Fibroblast of lung (primary cell): ENCODE measurements around the gene HOXC6. TPM values are rescaled to one million over a fixed set of nuclear protein-coding genes. Genes with fewer than 3 reads are reported as not detected.

Experiments used
- DNase-seq, 2 donors: peaks; one replicate each; pipeline versions ENCODE4 v3.0.0 to v3.0.0-alpha.2; 2010; ENCODE audit warnings: low read depth in 2 of 2
- H2AFZ ChIP-seq: 2 replicates; pipeline ENCODE4 v1.5.1; 2012; ENCODE audit warnings: low read length, control low read depth, inconsistent platforms
- H3K27ac ChIP-seq: 2 replicates; pipeline ENCODE4 v1.5.1; 2011; ENCODE audit warnings: low read length, control low read depth; ENCODE audit not compliant: insufficient read depth
- H3K27me3 ChIP-seq: 2 replicates; pipeline ENCODE4 v1.5.1; 2011; ENCODE audit warnings: mild to moderate bottlenecking, low read length; ENCODE audit not compliant: control insufficient read depth, insufficient read depth
- H3K36me3 ChIP-seq: 2 replicates; pipeline ENCODE4 v1.5.1; 2011; ENCODE audit warnings: low read length; ENCODE audit not compliant: control insufficient read depth, insufficient read depth
- H3K4me1 ChIP-seq: 2 replicates; pipeline ENCODE4 v1.5.1; 2011; ENCODE audit warnings: low read length; ENCODE audit not compliant: control insufficient read depth, insufficient read depth; ENCODE audit errors: extremely low read depth
- H3K4me2 ChIP-seq: 2 replicates; pipeline ENCODE4 v1.5.1; 2011; ENCODE audit warnings: low read length, control low read depth; ENCODE audit not compliant: insufficient read depth; ENCODE audit errors: extremely low read depth
- H3K4me3 ChIP-seq, 4 experiments: fragments of 200-600 bp in 1 of 4; sonication (generic) in 1 of 4; replicated peaks in 1 of 4; 2 replicates each; pipeline ENCODE4 v1.5.1; 2011 to 2016; ENCODE audit warnings: low read length in 4 of 4, low read depth in 3 of 4, mild to moderate bottlenecking in 3 of 4, control low read depth in 2 of 4, inconsistent platforms in 1 of 4, mixed read lengths in 1 of 4; ENCODE audit not compliant: insufficient read depth in 1 of 4; ENCODE audit errors: control extremely low read depth in 1 of 4
- H3K79me2 ChIP-seq: 2 replicates; pipeline ENCODE4 v1.5.1; 2012; ENCODE audit warnings: mild to moderate bottlenecking, low read length, inconsistent platforms; ENCODE audit not compliant: control insufficient read depth, insufficient read depth
- H3K9ac ChIP-seq: 2 replicates; pipeline ENCODE4 v1.5.1; 2011; ENCODE audit warnings: mild to moderate bottlenecking, low read length, control low read depth; ENCODE audit not compliant: insufficient read depth
- H3K9me3 ChIP-seq: 2 replicates; pipeline ENCODE4 v1.5.1; 2012; ENCODE audit warnings: low read depth, low read length; ENCODE audit not compliant: control insufficient read depth, insufficient read depth
- H4K20me1 ChIP-seq: 2 replicates; pipeline ENCODE4 v1.5.1; 2011; ENCODE audit warnings: low read length; ENCODE audit not compliant: control insufficient read depth, insufficient read depth; ENCODE audit errors: extremely low read depth
- CTCF ChIP-seq, 2 donors: IDR thresholded peaks in 1 of 2; conservative IDR thresholded peaks in 1 of 2; 1 replicate in 1 of 2; 2 replicates in 1 of 2; pipeline ENCODE4 v1.5.1; 2011 to 2012; ENCODE audit warnings: low read length in 2 of 2, control low read depth in 1 of 2, inconsistent platforms in 1 of 2, low read depth in 1 of 2, mild to moderate bottlenecking in 1 of 2
- EZH2 ChIP-seq: IDR thresholded peaks from 2 replicates; pipeline ENCODE4 v1.5.1; 2012; ENCODE audit warnings: low read length, control low read depth, mild to moderate bottlenecking; ENCODE audit errors: missing control alignments
- polyA plus RNA-seq, 2 donors: library from polyadenylated mRNA; depleted of rRNA in 1 of 2; stranded (reverse) in 1 of 2; unstranded in 1 of 2; fragments of >200 nt; gene quantifications; 2 replicates each; pipeline ENCODE4 v1.2.1, GENCODE V29; 2011 to 2012; ENCODE audit warnings: missing spikeins in 1 of 2
- total RNA-seq: library from RNA; depleted of rRNA; stranded (reverse); fragments of >200 nt; gene quantifications from 2 replicates; pipeline ENCODE4 v1.2.1, GENCODE V29; 2014

HOXC6 gene
- total and polyA plus RNA-seq, 2 donors (not counting 1 experiment from before 2014, with no cell fraction given) = 0.17 to 0.52 TPM

DNA sequence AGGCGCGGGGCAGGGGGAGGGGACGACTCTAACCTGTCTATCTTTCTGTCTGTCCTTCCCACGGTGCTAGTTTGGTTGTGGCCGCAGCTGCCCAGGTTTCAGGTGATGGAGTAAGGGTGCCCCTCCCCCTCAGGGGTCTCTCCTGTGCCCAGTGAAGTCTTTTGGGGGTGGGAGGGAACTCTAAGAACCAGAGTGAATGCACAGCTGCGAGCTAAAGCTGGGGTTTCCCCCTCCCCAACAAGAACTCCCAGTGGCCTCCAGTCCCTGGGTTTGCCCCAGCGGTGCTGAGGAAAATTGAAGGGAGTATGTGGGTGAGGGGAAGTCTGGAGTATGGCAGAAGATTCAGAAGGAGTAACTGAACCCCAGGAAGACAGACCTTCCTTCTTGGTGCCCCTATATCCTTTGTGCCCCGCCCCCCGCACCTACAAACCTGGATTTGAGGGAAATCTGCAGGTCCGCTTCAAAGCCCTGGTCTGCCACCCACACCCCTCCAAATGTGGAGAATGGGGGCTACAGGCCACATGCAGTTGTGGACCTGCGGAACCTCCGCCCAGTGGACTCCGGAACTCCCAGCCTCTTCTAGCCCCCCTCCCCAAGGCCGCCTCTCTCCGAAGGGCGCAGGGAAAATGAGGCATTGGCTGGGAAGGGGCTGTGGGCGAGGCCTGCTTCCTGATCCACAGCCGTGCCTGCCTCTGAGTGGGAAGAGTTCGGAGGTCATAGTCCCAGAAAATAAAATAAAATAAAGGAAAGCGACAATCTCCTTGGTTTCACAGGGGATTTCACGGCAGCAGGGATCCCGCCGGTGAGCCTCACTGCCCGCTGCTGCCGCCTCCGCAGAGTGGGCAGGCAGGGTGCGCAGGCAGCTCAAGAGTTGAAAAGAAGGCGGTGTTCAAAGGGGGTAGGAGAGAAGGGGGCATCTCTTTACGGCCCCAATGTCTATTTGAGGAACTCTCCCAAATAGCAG, 31.7 kb upstream of the HOXC6 start:
- H2AFZ ChIP-seq = no peak overlapping the region
- TF ChIP-seq EZH2 = no peak
- TF ChIP-seq CTCF (conservative IDR thresholded peaks at IDR 0.05 in 1 of 2, IDR thresholded peaks at IDR 0.05 in 1 of 2; ENCODE audit: low read depth in 1 of 2, low read length in 2 of 2) = no peak
- H3K27ac ChIP-seq = no peak overlapping the region
- H3K4me3 ChIP-seq = peak overlapping the region in 1 of 4 experiments; percentile 45
- H3K9me3 ChIP-seq = no peaks in the 10 kb centered on the region
- H3K4me1 ChIP-seq = no peaks in the 10 kb centered on the region
- no peak overlapping the region for H3K4me2 ChIP-seq
- H3K79me2 ChIP-seq = no peaks in the 10 kb centered on the region
- no peaks in the 10 kb centered on the region for H3K36me3 ChIP-seq
- no peak overlapping the region for H3K9ac ChIP-seq
- peaks cover 88% of the 10 kb centered on the region for H3K27me3 ChIP-seq
- no peak for DNase-seq
- no peaks in the 10 kb centered on the region for H4K20me1 ChIP-seq

DNA sequence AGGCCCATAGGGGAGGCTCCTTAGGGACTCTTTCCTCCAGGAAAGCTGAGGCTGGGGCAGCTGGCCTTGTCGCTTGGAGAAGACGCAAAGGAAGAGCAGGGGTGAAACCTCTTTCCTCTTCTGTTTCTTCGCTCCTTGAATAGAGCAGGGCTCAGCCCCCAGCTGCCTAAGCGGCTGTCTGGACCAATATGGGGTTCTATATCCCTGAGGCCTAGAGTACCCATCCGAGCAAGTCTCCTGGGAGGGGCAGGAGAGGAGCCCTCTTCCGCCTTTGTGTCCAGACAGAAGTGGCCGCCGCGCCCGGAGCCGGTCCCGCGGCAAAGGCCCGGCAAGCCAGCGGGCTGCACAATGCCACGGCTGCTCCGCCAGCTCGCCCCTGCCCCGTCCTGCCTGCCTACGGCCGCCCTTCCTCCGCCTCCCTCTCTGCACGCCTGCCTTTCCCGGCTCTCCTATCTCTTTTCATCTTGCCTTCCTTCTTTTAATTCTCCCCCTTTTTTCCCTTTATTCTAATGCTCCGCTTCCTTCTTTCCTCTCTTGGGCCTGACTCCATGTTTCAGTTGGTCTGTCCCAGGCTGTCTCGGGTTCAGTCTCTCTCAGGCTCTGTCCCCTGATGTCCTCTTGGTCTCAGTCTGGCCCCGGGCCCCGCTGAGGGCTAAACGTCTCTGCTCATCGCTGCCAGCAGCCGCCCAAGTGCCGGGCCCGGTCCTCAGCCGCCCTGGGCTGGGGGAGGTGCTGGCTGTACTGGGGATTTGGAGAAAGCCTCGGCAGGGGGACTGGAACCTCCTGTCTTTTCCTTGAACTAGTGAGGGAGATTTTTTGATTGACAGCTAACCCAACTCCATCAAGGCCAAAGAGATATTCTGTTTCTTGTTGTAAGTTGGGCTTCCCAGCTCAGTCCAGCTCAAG, 30.8 kb upstream of the HOXC6 start:
- Histone ChIP-seq H3K4me1 (no peaks in the 10 kb centered on the region), H3K79me2 (no peaks in the 10 kb centered on the region)
- no peak for DNase-seq

More for the DNA sequence above, 30.8 kb upstream of the HOXC6 start:
- TF ChIP-seq EZH2 (peak; percentile 82), CTCF (conservative IDR thresholded peaks at IDR 0.05 in 1 of 2, IDR thresholded peaks at IDR 0.05 in 1 of 2; ENCODE audit: low read depth in 1 of 2, low read length in 2 of 2) (no peak)
- Histone ChIP-seq H2AFZ (no peak overlapping the region), H3K9ac (no peak overlapping the region), H3K9me3 (no peaks in the 10 kb centered on the region), H3K27ac (no peak overlapping the region), H3K4me2 (no peak overlapping the region), H3K4me3 (no peak overlapping the region), H3K27me3 (peaks cover 83% of the 10 kb centered on the region), H4K20me1 (no peaks in the 10 kb centered on the region), H3K36me3 (no peaks in the 10 kb centered on the region)
